GM13976 (cell line): ENCODE measurements around the gene PP2D1.

Experiments
- DNase-seq: peaks from one replicate; pipeline ENCODE4 v3.0.0; 2012; ENCODE audit warnings: low spot score
- CTCF ChIP-seq: IDR thresholded peaks from 2 replicates; pipeline ENCODE4 v1.5.1; 2012; ENCODE audit warnings: borderline replicate concordance, mild to moderate bottlenecking; ENCODE audit not compliant: insufficient read depth; ENCODE audit errors: extremely low read depth, missing control alignments, control extremely low read depth
- in situ Hi-C: fragments of 300-500 bp; cut with MboI; formaldehyde crosslinking; loops from one replicate; pipeline ENCODE4 v1.12.0; 2022; ENCODE audit warnings: low sequenced_read_pairs, mixed read lengths, inconsistent platforms; ENCODE audit not compliant: unreplicated experiment

The PP2D1 gene

GRCh38 chr3:19954676-19955075 lies 57.4 kb downstream of the PP2D1 start:
- no peak for TF ChIP-seq CTCF
- DNase-seq = no peak
- in situ Hi-C loops = no loop called here

GRCh38 chr3:19950316-19950715 lies 61.7 kb downstream of the PP2D1 start:
- DNase-seq = no peak
- in situ Hi-C loops = no loop called here
- TF ChIP-seq CTCF = no peak

DNA sequence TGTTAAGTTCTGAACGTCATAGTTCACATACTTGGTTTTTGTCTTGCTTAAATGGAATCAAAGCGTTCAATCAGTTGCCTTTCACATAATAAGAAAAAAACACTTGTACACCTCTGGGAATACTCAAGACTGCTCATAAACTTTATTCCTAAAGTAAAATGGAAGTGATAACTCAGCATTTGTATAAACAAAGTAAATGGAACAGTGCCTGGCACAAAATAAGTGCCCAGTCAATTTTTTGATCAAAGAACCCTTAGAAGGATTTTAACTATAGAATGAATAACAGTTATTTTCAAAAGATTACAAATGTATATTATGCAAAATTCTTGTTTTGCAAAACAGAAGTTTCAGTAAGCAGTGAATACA lies 63.9 kb downstream of the PP2D1 start:
- no peak for DNase-seq
- in situ Hi-C loops = no loop called here

GRCh38 chr3:19947549-19948225 lies 64.4 kb downstream of the PP2D1 start:
- no peak for TF ChIP-seq CTCF
- in situ Hi-C loops = no loop called here
- peak; percentile 46 for DNase-seq

More for the DNA sequence above, 63.9 kb downstream of the PP2D1 start:
- TF ChIP-seq CTCF = no peak

DNA sequence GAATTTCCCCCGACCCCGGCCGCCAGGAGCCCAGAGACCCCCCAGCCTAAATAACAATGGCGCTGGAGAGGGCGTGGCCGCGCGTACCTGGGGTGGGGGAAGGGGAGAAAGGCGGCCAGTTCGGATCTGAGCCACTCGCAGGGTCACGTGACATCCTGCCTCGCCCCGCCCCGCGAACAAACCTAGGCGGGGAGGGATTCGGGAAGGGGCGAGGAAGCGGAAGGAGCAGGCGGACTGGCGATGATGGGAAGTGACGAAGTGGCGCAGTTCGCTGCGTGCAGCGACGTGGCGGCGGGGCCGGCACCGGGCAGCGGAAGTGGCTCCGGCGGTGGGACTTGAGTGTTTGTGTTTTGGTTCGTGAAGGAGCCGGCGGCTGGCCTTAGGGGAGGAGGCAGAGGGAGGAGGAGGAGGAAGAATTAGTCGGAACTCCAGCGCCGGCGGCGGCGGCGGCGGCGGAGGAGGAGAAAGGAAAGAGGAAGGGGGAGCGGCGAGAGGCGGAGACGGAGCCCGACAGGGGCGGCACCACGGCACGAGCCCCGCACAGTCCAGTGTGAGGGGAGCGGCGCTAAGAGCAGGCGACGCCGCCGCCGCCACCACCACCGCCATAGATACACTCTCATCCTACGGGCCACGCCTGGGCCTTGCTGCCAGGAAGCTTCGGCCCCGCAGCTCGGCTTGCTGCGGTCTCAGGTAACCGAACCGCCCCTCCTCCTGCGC lies 65.1 kb downstream of the PP2D1 start, which contains the start of gene RAB5A:
TSS of gene RAB5A (plus strand) at position 266 of the 717 bp plus-strand sequence. CDS start 3,802 bp downstream, outside the sequence.
- DNase-seq = peak; percentile 97
- in situ Hi-C loops = no loop called here
- TF ChIP-seq CTCF = no peak

GRCh38 chr3:19945969-19946831 lies 65.9 kb downstream of the PP2D1 start:
- in situ Hi-C loops = no loop called here
- DNase-seq = no peak

More at GRCh38 chr3:19945969-19946831, 65.9 kb downstream of the PP2D1 start:
- TF ChIP-seq CTCF = no peak
